Activated CD4-positive, alpha-beta T cell treated with anti-CD3 and anti-CD28 coated beads, Interleukin-2, Interleukin-6, amounts not matched to agents 100 ng/mL and 50 ng/mL, durations not matched to agents 16 hours and 8 hours (primary cell): ENCODE data around the gene VDAC1.

Experiments
- DNase-seq: peaks from one replicate; pipeline ENCODE4 v3.0.0-alpha.2; 2020

Gene VDAC1

DNA sequence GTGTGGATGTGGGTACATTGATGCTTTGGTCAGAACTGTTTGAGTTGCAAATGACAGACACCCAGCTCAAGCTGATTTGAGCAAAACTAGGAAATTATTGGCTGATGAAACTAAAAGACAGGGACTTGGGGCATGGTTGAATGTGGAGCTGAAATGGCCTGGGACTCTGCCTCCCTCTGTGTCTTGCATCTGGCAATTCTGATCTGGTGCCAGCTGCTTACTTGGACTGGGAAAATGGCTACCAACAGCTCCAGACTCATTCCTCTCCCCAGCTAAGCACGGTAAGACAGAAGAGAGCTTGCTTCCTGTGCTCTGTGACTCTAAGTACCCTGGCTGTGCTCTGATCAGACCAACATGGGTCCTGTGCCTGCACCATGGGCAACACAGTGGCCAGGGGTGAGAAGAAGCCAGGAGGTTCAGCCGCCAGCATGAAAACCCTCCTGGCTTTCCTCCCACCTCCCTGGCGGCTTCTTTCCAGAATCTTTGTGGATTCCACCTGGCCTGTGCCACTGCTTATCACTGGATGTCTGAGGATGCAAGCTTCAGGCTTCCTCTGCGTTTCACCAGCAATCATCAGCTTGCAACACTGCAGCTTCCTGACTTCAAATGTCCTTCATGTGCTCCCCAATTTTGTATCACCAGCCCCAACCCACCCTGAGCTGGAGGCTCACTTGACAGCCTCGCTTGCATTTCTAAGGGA, 80.4 kb downstream of the VDAC1 start:
- no peak for DNase-seq

DNA sequence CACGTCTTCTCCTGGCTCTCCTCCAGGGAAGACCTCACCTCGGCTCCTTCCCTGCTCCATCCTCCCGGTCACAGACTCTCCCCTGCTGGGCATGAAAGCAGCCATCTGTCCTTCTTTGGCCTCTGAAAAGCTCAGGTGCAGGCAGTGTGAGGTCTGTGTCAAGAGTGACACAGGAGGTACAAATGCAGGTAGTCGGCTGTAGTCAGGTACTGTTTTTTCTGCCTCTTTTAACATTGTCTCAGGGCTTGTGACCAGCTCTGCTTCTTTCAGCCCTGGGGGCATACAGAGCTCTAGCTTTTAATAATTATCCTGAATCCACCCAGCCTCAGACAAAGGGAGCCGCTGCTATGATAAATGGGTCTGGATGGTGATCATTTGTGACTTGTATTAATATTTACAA, 82.8 kb downstream of the VDAC1 start:
- DNase-seq: no peak
